Body of pancreas (tissue), 4 donors: ENCODE results near the gene GABRB1. TPM values are rescaled to one million over a fixed set of nuclear protein-coding genes. Genes with fewer than 3 reads are reported as not detected.

Experiments
- ATAC-seq: fragments of 150-250 bp; one replicate; pipeline ENCODE4 v1.9.1; 2016
- DNase-seq, 4 donors: peaks; one replicate each; pipeline ENCODE4 v3.0.0-alpha.2; 2019
- H3K27ac ChIP-seq, 4 donors: fragments of 200-600 bp; sonication (generic); 1 replicate in 3 of 4; 2 replicates in 1 of 4; pipeline versions ENCODE4 v1.5.1 to v1.6.1; 2016 to 2019; ENCODE audit warnings: mild to moderate bottlenecking in 1 of 4, mixed read lengths in 1 of 4, moderate library complexity in 1 of 4
- H3K27me3 ChIP-seq, 2 donors: fragments of 200-600 bp; sonication (generic); one replicate each; pipeline ENCODE4 v1.6.0; 2016; ENCODE audit warnings: mild to moderate bottlenecking in 1 of 2
- H3K36me3 ChIP-seq, 2 donors: fragments of 200-600 bp; sonication (generic); replicated peaks in 1 of 2; 2 replicates each; pipeline ENCODE4 v1.5.1; 2016; ENCODE audit warnings: low read depth in 2 of 2; ENCODE audit not compliant: insufficient read depth in 1 of 2
- H3K4me1 ChIP-seq: fragments of 200-600 bp; sonication (generic); one replicate; pipeline ENCODE4 v1.6.0; 2016
- H3K4me3 ChIP-seq, 2 donors: fragments of 200-600 bp; sonication (generic); 1 replicate in 1 of 2; 2 replicates in 1 of 2; pipeline ENCODE4 v1.5.1; 2016 to 2019
- H3K9me3 ChIP-seq, 3 donors: fragments of 200-600 bp; sonication (generic); 1 replicate in 2 of 3; 2 replicates in 1 of 3; pipeline ENCODE4 v1.5.1; 2016
- CTCF ChIP-seq, 7 experiments: fragments of 450-650 bp in 4 of 7; fragments of 200-600 bp in 3 of 7; sonication (generic) in 3 of 7; IDR thresholded peaks; one replicate each; pipeline ENCODE4 v1.5.1; 2016 to 2019; ENCODE audit warnings: antibody characterized with exemption in 7 of 7
- POLR2A ChIP-seq, 3 donors: fragments of 450-650 bp; IDR thresholded peaks; one replicate each; pipeline ENCODE4 v1.6.1; 2016; ENCODE audit warnings: antibody characterized with exemption in 3 of 3, mild to moderate bottlenecking in 2 of 3
- WGBS, 2 donors: methylation state at CpG; one replicate each; pipeline ENCODE4 v1.1.5; 2017; 5-methylcytosine and 5-hydroxymethylcytosine counted together
- intact Hi-C: fragments of 100-400 bp; cut with DNase I; formaldehyde crosslinking; loops from one replicate; pipeline ENCODE4 v1.15.1; 2023
- total RNA-seq, 2 donors: library from RNA; depleted of rRNA; stranded (reverse); fragments of >200 nt; gene quantifications; one replicate each; pipeline ENCODE4 v1.1.0, GENCODE V29; 2016

The GABRB1 gene
- total RNA-seq, 2 donors from 2014 or later: not detected

- no peaks in the 10 kb centered on the region for H3K36me3 ChIP-seq
- no peak overlapping the region for H3K4me3 ChIP-seq
- no peaks in the 10 kb centered on the region for H3K27me3 ChIP-seq
- no peak overlapping the region for H3K27ac ChIP-seq
- no peaks in the 10 kb centered on the region for H3K9me3 ChIP-seq
- DNase-seq: no peak
- ATAC-seq: no peak
- 66 to 72% methylated on average over 2 of the region's 2 CpGs for WGBS, 2 donors
- intact Hi-C loops: no loop called here
- no peaks in the 10 kb centered on the region for H3K4me1 ChIP-seq
- TF ChIP-seq POLR2A (IDR thresholded peaks at IDR 0.05): no peak
- no peak for TF ChIP-seq CTCF (IDR thresholded peaks at IDR 0.05)
Measured at GRCh38 chr4:47065051-47065481, 33.7 kb downstream of the GABRB1 start.

- DNase-seq: no peak
- H3K4me1 ChIP-seq: no peaks in the 10 kb centered on the region
- H3K4me3 ChIP-seq: no peak overlapping the region
- no peaks in the 10 kb centered on the region for H3K9me3 ChIP-seq
- no peaks in the 10 kb centered on the region for H3K36me3 ChIP-seq
- WGBS, 2 donors: 32 to 67% methylated on average over 1 of the region's 1 CpG
- TF ChIP-seq CTCF (IDR thresholded peaks at IDR 0.05): no peak
- intact Hi-C loops: no loop called here
- no peak for ATAC-seq
- H3K27me3 ChIP-seq: no peaks in the 10 kb centered on the region
- H3K27ac ChIP-seq: no peak overlapping the region
Measured at GRCh38 chr4:47068986-47069385, 37.6 kb downstream of the GABRB1 start.

- H3K36me3 ChIP-seq: no peaks in the 10 kb centered on the region
- intact Hi-C loops: no loop called here
- H3K9me3 ChIP-seq: no peaks in the 10 kb centered on the region
- TF ChIP-seq POLR2A (IDR thresholded peaks at IDR 0.05) (no peak), CTCF (IDR thresholded peaks at IDR 0.05) (no peak)
- WGBS, 2 donors: 32 to 59% methylated on average over 1 of the region's 1 CpG
- no peak overlapping the region for H3K27ac ChIP-seq
- H3K27me3 ChIP-seq: no peaks in the 10 kb centered on the region
- DNase-seq (no peak), ATAC-seq (no peak)
- H3K4me3 ChIP-seq: no peak overlapping the region
- no peaks in the 10 kb centered on the region for H3K4me1 ChIP-seq
Measured at GRCh38 chr4:47071901-47072341, 40.6 kb downstream of the GABRB1 start.

GRCh38 chr4:47073647-47074046, 42.3 kb downstream of the GABRB1 start:
- WGBS, 2 donors: 58 to 67% methylated on average over 2 of the region's 2 CpGs
- Histone ChIP-seq H3K4me3 (no peak overlapping the region), H3K27ac (no peak overlapping the region), H3K9me3 (no peaks in the 10 kb centered on the region), H3K36me3 (no peaks in the 10 kb centered on the region), H3K27me3 (no peaks in the 10 kb centered on the region), H3K4me1 (no peaks in the 10 kb centered on the region)
- DNase-seq (no peak), ATAC-seq (no peak)
- TF ChIP-seq CTCF (IDR thresholded peaks at IDR 0.05): no peak
- TF ChIP-seq POLR2A (IDR thresholded peaks at IDR 0.05): no peak
- intact Hi-C loops: no loop called here

- no peak for DNase-seq
- intact Hi-C loops: no loop called here
- TF ChIP-seq POLR2A (IDR thresholded peaks at IDR 0.05): no peak
- TF ChIP-seq CTCF (IDR thresholded peaks at IDR 0.05): no peak
- no peaks in the 10 kb centered on the region for H3K9me3 ChIP-seq
- no peaks in the 10 kb centered on the region for H3K4me1 ChIP-seq
- no peaks in the 10 kb centered on the region for H3K36me3 ChIP-seq
- H3K27me3 ChIP-seq: no peaks in the 10 kb centered on the region
- H3K27ac ChIP-seq: no peak overlapping the region
- no peak overlapping the region for H3K4me3 ChIP-seq
- ATAC-seq: no peak
Measured at GRCh38 chr4:47074816-47075215, 43.4 kb downstream of the GABRB1 start.
